Right forelimb (tissue), 1 donor: Measurements from ENCODE around the gene ARL3.

ENCODE experiments used
- DNase-seq: peaks from one replicate; pipeline ENCODE4 v3.0.0-alpha.2; 2018

The ARL3 gene

DNA sequence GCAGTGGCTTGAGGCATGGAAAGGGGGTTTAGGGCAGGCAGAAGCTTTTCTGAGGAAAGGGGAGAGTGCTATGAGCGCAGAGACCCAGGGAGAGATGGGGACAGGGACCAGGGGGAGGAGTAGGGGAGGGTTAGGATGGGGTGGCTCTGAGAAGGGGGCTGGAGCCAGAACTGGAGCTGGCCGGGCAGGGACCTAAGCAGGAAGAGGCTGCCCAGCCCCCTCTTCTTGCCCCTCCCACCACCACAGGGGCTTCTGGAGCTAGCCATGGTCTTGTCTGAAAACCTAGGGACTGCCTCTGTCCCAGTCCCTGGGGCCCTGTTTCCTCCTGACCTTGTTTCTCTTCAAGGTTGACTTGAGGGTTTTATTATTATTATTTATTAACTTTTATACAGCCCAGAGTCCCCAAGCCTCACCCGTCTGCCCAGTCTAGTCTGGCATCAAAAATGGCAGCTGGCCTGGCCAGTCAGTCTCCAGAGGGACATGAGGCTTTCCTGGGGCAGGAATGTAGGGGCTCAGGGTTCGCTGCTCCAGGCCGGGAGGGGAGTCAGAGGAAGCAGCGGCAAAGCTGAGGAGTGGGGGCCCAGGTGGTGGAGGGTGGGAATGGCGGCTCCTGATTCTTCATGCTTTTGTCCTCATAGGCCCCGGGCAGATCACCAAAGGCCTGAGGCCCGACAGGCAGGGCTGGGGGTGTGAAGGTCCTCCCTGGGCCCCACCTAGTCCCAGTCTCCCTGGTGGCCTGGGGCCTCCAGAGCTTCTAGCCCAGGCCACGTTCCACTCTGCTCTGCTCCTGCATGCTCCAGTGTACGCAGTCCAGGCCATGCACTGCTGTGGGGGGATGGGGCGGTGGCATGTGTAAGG, 64.2 kb downstream of the ARL3 start:
- DNase-seq = no peak

- no peak for DNase-seq
Observed at GRCh38 chr10:102648889-102649796, 65.1 kb downstream of the ARL3 start.

GRCh38 chr10:102648269-102648888, 65.8 kb downstream of the ARL3 start:
- no peak for DNase-seq

DNA sequence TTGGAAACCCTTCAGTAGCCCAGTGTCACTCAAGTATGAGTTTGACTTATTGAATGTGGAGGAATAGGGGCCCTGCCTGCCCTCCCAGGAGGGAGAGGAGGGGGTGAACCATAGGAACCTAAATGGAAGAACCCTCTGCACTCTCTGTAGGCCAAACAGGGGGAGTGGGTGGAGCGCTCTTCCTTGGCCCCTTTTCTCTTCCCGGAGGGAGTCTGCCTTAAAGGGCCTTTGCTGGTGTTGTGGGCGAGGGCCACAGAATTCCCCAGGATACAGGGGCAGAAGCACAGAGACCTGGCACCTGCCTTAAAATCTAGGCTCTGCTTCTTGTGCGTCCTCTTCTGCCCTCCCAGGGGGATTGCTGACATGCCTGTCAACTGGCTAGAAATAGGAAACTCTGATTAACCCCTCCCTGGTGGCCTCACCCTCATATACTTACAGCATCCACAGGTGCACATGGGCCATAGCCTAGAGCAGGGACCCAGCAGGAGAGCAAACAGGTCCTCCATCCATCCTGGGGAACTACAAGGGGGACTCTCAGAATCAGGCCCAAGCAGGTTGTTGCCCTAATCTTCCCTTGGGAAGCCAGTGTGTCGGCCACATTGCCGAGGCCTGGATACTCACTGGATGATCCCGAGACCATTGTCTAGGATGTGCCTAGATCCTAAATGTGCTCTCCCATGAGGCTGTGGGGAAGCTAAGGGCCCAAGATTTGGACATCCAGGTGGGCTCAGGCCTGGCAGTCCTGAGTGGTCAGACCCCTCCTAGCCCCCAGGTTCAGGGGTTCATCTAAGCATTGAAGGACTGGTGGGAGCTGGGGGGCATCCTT, 66.5 kb downstream of the ARL3 start:
- no peak for DNase-seq

DNA sequence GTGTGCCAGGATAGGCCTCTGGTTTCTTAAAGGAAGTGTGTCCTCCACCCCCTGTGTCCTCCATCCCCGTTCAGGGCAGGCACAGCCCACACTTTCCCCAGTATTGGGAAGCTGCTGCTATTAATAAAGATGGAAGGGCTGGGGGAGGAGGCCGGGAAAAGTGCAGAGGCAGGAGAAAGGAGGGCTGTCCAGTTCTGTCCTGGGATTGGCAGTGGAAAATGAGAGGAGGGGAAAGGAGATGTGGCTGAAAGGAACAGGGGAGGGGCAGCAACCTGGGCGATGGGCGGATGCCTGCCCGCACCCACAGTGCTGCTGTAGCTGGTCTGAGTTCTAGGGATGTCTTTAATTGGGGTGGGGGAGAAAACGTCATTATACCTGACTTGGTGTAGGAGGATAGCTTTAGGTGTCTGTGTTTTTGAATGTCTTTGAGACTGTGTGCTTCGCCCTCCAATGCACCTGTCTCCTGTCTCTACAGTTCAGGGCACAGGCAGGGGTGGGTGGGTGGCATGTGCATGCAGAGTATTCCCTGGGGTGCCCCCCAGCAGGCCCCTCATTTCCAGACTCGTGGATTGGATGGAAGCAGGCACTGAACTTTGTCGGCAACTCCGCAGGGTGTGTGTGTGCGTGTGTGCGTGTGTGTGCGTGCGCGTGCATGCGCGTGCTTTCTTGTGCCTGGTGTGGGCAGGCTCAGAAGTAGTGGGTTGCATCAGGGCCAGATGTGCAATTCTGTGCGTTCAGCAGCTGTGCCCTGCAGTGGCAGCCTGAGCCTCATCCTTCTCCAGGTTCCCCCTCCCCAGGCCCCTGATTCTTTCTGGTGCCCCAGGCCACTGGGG, 67.4 kb downstream of the ARL3 start:
- peak; percentile 76 for DNase-seq

DNA sequence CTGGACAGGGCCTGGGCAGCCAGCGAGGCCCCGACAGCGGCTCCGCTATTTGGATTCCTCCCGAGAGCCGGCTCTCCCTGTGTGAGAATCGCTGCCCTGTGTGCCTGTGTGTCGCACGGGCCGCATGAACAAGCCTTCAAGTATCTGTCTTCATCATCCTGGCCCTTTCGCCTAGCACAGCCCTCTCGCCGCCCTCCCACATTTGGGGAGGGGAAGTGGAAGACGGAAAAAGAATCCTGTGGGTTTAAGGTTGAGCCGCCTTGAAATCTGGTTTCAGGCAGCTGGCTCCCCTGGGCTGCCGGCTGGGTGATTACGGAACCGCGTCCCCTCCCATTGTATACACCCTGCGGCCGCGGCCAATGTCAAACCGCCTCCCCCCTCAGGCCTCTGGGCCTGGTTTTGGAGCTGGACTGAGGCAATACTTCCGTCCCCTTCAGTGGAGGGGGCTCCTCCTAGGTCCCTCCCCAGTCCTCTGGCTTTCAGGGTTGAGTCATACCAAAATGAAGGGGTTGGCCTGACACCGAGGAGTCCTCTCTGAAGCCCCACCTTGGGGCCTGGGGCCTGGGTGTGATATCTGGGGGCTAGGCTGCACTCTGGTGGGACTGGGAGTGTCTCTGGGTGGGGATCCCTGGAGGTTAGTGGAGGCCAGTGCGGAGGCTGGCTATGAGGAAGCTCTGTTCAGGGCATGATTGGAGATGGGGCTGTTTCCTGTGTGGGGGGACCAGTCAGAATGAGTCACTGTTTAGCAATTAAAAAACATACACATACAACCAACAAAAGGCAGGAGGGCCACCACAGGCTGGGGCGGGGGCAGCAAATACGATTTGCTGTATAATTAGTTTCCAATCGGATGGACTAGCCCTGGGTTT, 68.2 kb downstream of the ARL3 start:
- peak; percentile 92 for DNase-seq

DNA sequence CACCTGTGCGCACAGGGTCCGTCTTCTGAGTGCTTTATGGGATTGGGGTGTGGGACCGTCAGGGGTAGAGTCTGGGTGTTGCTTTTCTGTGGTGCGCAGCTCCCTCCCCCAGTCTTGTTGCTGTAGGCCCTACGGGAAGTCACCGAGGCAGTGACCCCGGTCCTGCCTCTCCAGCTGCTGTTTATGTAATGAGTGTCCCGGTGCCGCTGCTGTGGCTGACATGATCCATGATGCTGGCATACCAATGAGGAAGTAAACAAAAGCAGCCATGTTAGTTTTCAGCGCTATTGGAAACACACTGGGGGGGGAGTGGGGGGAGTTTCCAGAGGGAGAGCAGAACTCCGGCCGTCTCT, 68.8 kb downstream of the ARL3 start:
- DNase-seq = no peak

DNA sequence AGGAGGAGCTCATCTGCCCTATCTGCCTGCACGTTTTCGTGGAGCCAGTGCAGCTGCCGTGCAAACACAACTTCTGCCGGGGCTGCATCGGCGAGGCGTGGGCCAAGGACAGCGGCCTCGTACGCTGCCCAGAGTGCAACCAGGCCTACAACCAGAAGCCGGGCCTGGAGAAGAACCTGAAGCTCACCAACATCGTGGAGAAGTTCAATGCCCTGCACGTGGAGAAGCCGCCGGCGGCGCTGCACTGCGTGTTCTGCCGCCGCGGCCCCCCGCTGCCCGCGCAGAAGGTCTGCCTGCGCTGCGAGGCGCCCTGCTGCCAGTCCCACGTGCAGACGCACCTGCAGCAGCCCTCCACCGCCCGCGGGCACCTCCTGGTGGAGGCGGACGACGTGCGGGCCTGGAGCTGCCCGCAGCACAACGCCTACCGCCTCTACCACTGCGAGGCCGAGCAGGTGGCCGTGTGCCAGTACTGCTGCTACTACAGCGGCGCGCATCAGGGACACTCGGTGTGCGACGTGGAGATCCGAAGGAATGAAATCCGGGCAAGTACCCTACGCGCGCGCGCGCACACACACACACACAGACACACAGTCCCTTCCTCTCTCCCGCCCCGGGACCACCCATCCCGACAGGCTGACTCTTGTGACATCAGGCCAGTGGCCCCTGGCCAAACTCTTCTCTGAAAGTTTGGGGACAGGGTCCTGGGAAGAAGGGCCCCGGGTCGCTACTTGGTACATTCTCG, 69.4 kb downstream of the ARL3 start:
- peak; percentile 82 for DNase-seq

DNA sequence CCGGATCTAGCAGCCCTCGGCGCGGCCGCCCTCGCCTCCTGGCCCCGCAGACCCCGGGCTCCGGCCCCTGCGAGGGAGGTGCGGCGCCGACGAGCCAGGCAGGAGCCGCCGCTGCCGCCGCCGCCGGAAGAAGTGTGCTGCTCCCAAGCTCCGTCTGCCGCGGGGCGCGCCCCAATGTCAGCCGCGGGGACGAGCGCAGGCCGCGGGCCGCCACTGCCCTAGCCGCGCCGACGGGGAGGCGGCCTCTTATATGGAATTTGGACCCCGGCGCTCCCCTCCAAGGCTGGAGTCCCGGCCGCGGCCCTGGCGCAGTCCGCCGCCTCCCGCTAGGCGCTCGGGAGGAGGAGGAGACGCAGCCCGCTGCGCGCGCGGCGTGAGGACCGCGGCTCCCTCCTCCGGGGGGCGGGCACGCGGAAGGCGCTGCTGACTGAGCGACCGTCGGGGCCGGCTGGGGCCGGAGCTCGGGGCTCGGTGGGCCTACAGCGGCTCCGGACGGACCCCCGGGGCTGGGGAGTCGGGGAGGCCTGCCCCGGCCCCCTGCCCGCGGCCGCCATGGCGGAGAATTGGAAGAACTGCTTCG, 70.0 kb downstream of the ARL3 start, which contains the start of gene TRIM8:
TSS of gene TRIM8 (plus strand) at position 414 of the 580 bp plus-strand sequence. CDS start at position 553, 139 bp downstream.
- no peak for DNase-seq

GRCh38 chr10:102643336-102644065, 70.7 kb downstream of the ARL3 start:
- peak; percentile 85 for DNase-seq

DNA sequence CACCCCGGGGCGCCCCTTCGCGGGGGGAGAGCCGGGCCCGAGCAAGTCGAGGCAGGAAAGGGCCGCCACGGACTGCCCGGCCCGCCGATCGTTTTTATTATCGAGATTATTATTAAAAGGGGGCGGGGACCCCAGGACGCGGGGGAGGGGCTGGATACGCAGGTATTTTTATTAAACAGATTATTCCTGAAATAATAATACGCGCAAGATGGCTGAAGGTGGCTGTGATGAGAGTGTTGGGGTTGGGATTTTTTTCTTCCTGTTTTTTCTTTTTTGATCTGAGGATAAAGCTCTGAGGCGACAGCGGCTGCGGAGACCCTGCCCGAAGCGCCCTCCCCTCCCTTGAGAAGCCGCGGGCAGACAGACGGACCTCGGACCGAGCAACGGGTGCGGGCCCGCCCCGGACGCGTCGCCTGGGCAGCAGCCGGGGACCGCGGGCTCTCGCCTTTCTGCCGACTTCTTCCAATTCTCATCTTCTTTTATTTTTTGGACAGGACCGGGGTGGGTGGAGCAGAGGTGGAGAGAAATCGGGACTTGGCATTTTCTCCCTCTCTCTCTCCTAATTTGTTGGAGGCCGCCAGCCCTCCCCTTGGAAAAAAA, 71.4 kb downstream of the ARL3 start:
- peak; percentile 81 for DNase-seq

DNA sequence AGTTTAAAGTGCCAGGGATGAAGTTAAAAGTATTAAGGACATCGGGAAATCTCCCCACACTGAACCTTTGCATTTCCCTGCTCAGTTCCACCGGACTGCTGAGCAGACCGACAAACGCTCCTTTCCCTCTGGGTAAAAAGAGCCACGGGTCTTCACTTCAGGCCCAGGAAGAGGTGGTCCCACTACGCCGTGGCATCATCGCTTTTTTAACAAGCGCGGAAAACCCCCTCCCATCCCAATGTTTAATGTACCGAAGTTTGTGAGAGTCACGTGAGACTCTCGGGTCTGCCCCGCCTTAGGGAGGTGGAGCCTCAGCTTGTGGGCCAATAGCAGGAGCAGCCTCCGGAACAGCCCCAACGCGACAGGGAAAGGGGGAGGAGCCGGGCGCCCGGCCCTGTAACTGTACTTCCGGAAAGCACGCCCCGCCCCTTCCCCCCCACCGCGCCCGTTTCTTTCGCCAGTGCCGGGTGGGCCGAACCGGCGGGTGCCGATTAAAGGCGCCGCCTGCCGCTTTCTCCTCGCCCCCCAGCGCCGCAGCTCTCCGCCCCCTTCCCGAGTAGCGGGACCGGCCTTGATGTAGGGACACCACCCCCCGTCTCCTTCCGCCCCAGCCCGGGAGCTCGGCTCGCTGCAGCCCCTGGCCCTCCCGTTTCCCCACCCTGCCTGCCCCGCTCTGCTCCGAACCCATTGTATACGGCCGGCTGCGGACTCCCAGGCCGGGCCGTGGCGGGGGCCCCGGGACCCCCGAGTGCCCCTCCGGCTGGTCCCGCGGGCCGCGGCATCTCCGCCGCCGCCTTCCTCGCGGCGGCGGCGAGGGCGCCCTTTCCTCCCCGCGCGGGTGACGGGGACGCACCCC, 72.1 kb downstream of the ARL3 start:
- peak; percentile 99 for DNase-seq

DNA sequence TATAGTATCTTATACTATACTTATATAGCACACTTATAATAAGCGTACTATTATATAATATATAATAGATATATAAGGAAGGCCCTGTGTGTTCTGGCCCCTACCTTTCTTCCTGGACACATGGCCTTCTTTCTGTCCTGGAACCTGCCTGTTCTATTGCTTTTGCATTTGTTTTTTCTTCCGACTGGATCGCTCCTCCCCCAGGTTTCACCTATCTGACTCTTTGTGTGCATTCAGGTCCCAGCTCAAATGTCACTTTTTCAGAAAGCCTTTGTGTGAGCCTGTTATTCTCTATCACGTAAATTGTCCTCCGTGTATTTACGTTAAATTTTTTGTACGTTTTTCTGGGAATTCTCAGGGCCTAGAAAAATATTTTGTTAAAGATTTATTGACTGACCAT, 72.8 kb downstream of the ARL3 start:
- DNase-seq = no peak

DNA sequence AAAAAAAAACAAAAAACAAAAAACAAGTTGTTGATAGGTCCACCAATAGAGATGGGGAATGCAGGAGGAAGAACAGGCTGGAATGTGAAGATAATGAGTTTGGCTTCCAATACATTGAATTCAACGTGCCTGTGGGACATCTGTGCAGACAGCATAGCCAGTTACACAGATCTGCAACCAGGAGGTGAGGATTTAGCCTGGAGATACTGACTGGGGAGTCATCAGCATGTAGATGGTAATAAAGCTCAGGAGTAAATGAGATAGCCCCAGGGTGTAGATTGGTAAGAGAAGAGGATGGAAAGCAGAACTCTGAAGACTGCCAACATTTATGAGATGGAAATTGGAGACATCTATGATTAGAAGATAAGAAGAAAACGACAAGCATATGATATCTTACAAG, 74.7 kb downstream of the ARL3 start:
- DNase-seq = no peak

DNA sequence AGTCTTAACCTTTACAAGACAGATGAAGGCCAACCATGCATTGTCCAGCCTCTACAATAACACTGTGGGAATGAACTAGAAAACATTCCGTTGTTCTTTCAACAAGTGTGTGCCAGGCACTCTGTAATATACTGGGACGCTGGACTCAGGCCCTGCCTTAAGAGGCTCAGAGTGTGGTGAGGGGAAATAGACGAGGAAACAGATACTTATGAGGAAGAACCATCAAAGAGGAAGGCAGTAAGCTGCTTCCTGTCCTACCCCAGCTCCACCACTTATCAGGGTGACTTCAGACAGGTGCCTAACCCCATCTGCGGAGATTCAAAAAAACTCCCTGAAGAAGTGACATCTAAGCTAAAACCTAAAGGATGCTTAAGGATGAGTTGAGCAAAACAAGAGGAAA, 78.8 kb downstream of the ARL3 start:
- DNase-seq = no peak

- no peak for DNase-seq
Observed at GRCh38 chr10:102634686-102635085, 79.5 kb downstream of the ARL3 start.

- no peak for DNase-seq
Observed at GRCh38 chr10:102633848-102634247, 80.3 kb downstream of the ARL3 start.
